Medulla oblongata (tissue), 1 donor: Measurements from ENCODE around the gene MIAT.
A peak's percentile ranks its signal among the peaks of the same experiment; 100 is the strongest.

Experiments used
- DNase-seq: peaks from one replicate; pipeline ENCODE4 v3.0.0-alpha.2; 2015; ENCODE audit errors: extremely low spot score

The MIAT gene

GRCh38 chr22:26669060-26669481 lies 11.7 kb downstream of the MIAT start:
- no peak for DNase-seq

DNA sequence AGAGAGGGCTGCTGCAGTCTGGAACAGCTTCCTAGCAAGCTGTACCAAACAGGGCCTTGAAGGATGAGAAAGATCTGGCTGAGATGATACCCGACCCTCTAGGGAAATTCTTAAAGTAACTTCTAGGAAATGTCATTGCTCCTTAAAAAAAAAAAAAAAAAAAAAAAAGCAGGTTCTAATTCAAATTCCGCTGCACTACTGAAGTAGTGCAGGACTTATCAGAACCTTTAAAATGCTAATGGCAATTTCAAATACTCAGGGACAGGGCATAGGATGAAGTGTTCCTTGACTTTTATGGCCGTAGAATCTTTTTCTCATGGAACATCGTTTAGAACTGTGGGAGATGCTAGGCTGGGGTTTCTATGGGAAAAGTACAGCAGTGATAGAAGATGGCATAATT lies 13.1 kb downstream of the MIAT start:
- DNase-seq, result no peak

GRCh38 chr22:26671317-26672059 lies 14.1 kb downstream of the MIAT start:
- no peak for DNase-seq

DNA sequence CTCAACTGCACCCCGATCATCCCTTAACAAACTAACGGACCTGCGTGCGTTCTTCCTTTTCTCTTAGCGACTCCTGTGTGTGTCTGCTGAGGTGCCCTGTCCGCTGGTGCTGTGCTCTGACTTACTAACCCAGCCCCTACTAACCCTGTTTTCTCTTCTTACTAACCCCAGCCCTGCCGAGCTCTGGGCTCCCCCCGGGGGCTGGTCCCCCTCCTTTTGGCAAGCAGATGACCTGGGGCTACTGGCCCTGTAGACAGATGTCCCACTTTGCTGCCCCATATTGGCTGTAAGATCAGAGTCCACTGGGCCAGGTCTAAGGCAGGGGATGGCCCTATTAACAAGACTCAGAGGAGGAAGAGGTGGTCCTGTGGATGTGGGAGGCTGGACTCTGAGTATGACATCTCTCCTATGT lies 14.7 kb downstream of the MIAT start:
- no peak for DNase-seq

DNA sequence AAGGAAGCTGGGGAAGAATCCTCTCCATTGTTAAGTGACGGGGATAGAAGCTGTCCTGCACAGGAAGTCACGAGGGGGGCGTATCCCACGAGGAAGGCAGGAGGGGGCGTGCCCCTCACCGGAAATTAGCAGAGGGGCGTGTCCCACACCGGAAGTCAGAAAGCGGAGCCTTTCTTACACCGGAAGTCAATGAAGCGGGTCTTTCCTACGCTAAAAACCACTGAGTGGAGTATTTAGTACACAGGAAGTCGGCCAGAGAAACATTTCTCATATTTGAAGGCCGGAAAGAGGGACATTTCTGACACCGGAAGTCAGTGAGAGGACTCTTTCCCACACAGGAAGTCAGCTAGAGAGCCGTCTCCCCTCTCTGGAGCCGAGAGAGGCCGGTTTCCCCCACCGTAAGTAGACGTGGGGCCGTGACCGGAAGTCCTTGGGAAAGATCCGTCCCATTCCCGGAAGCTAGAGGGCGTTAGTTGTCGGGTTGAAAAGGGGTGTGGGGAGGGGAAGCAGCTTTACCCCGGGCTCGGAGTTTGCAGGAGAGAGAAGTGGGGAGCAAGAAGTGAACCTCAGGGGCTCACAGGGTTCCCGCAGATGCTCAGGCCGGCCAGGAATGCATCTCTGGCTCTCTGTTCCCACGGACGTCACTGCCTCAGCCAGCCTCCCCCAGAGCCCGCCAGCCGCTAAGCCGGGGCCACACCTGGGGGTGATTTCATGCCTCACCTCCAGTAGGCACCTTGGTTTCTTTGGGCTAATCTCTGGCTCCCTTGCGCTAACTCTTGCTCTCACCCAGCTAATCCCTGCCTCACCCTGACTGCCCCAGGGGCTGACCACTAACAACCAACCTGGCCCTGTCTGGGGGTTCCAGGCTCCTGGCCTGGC lies 15.4 kb downstream of the MIAT start:
- DNase-seq, result peak; percentile 97

- no peak for DNase-seq
These were observed 16.1 kb downstream of the MIAT start for GRCh38 chr22:26673486-26673885.

GRCh38 chr22:26674211-26675190 lies 17.1 kb downstream of the MIAT start:
- DNase-seq, result no peak

DNA sequence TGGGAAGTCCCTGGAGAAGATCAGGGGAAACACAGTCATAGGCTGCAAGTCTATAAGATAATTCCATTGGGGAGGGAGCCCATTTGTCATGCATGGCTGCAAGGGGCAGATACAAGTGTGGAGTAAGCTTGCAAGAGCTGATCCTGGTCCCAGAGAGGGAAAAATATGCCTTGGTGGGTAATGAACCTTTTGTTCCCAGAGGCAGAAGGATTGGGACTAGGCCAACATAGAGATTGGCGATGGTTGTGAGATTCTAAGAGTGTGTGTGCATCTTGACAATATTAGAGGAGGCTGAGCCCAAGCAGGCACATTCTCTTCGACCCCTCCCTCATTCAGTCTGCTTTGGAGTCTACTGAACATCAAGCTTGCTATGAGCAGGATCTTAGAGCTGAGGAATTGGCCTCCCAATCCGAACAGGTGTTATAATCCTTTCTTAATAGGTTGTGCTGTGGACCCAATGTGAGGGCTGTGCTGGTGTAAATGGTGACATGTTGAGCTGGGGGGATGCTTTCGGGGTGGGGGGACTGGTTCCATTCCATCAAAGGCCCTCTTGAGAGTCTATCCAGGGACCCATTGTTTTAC lies 18.4 kb downstream of the MIAT start:
- no peak for DNase-seq

DNA sequence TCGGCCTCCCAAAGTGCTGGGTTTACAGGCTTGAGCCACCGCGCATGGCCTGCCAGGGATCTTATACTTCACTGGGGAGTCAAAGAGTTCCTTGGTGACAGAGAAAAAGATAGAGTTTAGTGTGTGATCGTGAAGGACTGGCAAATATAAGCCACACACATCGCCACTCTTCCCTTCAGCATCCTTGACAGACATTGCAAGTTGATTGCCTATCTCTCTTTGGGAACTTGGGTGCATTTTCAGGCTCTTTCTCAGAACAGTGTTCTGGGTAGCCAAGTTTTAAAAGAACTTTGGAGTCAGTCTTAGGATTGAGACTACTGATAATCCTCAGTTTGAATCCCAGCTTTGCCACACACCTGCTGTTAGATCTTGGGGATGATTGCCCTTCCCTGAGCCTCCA lies 19.8 kb downstream of the MIAT start:
- no peak for DNase-seq

- peak; percentile 80 for DNase-seq
These were observed 21.7 kb downstream of the MIAT start for GRCh38 chr22:26679003-26679629.

- no peak for DNase-seq
These were observed 23.1 kb downstream of the MIAT start for GRCh38 chr22:26680485-26680884.

- no peak for DNase-seq
These were observed 24.0 kb downstream of the MIAT start for GRCh38 chr22:26681395-26681821.

DNA sequence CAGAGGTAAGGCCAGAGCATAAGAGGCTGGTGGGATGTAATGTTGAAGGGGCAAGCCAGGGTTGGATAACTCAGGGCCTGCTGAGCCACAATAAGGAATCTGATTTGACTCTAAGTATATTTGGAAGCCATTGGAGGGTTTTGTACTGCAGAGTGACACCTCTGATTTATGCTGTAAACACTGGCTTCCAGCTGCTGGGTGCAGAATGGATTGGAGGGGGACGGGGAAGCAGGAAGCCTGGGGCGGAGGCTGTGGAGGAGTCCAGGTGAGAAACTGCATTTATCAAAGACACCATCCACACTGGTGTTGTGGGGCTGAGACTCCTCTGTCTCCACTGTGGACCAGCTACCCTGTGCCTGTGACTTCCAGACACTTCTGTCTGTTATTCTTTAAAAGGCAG lies 26.8 kb downstream of the MIAT start:
- no peak for DNase-seq

GRCh38 chr22:26685601-26686000 lies 28.2 kb downstream of the MIAT start:
- DNase-seq, result no peak

GRCh38 chr22:26687439-26687838 lies 30.1 kb downstream of the MIAT start:
- no peak for DNase-seq

GRCh38 chr22:26689513-26690301 lies 32.3 kb downstream of the MIAT start:
- no peak for DNase-seq

DNA sequence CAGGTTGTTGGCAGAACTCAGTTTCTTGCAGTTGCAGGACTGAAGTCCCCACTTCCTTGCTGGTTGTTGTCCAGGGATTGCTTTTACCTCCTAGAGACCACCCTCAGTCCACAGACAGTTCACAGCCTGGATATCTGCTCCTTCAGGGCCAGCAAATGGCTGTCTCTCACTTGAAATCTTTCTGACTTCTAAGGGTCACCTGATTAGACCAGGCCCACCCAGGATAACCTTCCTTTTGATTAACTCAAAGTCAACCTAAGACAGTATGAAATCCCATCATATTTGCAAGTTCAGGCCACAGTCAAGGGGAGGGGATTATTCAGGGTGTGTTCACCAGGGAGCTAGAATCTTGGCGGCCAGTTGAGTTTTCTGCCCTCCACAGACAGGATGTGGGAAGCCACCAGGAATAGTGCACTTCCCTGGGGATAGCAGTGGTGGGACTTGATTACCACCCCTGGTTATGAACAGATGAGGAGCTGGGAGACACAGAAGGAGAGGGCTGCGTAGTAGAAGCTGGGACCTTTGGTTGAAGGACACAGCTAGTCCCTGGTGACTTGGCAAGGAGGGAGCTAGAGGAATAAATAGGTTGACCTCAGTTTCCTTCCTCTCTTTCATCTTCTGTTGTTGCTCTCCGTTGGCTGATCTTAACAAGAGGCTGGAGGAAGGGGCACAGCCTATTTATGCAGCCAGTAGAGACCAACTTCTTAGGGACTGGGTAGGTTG lies 33.4 kb downstream of the MIAT start:
- no peak for DNase-seq

- no peak for DNase-seq
These were observed 34.0 kb downstream of the MIAT start for GRCh38 chr22:26691377-26691716.

GRCh38 chr22:26692215-26692614 lies 34.8 kb downstream of the MIAT start:
- DNase-seq, result no peak

DNA sequence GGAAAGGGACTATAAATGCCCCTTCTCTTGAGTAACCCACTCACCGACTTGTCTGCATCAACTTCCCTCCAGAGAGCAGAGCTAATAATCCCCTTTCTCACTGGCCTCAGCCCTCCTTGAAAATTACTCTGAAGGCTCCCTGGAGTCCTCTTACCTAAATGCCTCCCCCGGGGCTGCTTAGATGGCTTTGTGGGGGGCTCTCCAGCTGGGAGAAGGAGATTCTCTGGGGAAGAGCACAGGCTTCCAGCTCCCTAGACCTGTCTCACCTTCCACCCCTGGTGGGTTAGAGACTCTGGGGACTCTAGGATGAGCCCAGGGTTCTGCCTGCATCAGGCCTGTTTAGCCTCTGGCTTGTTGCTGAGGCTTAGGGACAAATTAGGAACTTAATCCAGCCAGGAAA lies 39.8 kb downstream of the MIAT start:
- DNase-seq, result no peak
